HCT116 (cell line): ENCODE measurements around the gene TJP3. TPM values are rescaled to one million over a fixed set of nuclear protein-coding genes. Genes with fewer than 3 reads are reported as not detected.

Source experiments
- ATAC-seq: fragments of 200-7000 bp; cut with Tn5 transposase; 2 replicates; pipeline ENCODE4 v1.9.1; 2020; ENCODE audit warnings: mild to moderate bottlenecking, moderate library complexity
- Bru-seq: library from RNA; stranded (reverse); fragments of 400-500 nt; gene quantifications from one replicate; lab custom pipeline; 2021; lab: Mats Ljungman, UMichigan
- BruChase-seq, 2 experiments: library from RNA; stranded (reverse); fragments of 400-500 nt; gene quantifications; one replicate each; lab custom pipeline; 2021; lab: Mats Ljungman, UMichigan
- BruUV-seq: library from RNA; stranded (reverse); fragments of 400-500 nt; replicated peaks from 2 replicates; lab custom pipeline; 2021; lab: Mats Ljungman, UMichigan
- CTCF ChIA-PET: fragments of 300-600 bp; sonication (Branson Sonifier 250); formaldehyde crosslinking; loops from one replicate; lab custom pipeline; 2021; ENCODE audit warnings: antibody characterized with exemption; lab: Charles Lee
- POLR2A ChIA-PET: fragments of 300-600, 350-600 bp; sonication (Branson Sonifier 250); formaldehyde crosslinking; loops from one replicate; lab custom pipeline; 2021; ENCODE audit warnings: antibody characterized with exemption; lab: Charles Lee
- RAD21 ChIA-PET, 2 experiments: fragments of 300-600 bp; sonication (Branson Sonifier 250); formaldehyde crosslinking; loops; one replicate each; lab custom pipeline; 2023; ENCODE audit warnings: low total read pairs in 2 of 2; ENCODE audit not compliant: uncharacterized antibody in 2 of 2, unreplicated experiment in 2 of 2, low non-redundant PET in 1 of 2; lab: Charles Lee
- DNase-seq: peaks from one replicate; pipeline ENCODE4 v3.0.0-alpha.2; 2010; ENCODE audit warnings: low read depth, low spot score
- H2AFZ ChIP-seq: fragments of 200-600 bp; shearing (Covaris generic), sonication (generic); 2 replicates; pipeline ENCODE4 v1.6.1; 2017; ENCODE audit warnings: low read depth, mixed run types, mixed read lengths, antibody characterized with exemption, low read length; ENCODE audit not compliant: poor library complexity, severe bottlenecking
- H3K27ac ChIP-seq: 2 replicates; pipeline ENCODE4 v1.5.1; 2012; ENCODE audit warnings: low read depth, low read length
- H3K27me3 ChIP-seq: fragments of 200-600 bp; sonication (generic); 2 replicates; pipeline ENCODE4 v1.6.1; 2016; ENCODE audit warnings: mixed run types, low read length, mixed read lengths; ENCODE audit not compliant: insufficient read depth
- H3K36me3 ChIP-seq, 2 experiments: fragments of 200-500 bp in 1 of 2; fragments of 200-600 bp in 1 of 2; sonication (Bioruptor generic) in 1 of 2; sonication (generic) in 1 of 2; 2 replicates each; pipeline versions ENCODE4 v1.5.1 to v1.6.1; 2014 to 2016; ENCODE audit warnings: low read length in 2 of 2, inconsistent platforms in 1 of 2, mixed read lengths in 1 of 2, mixed run types in 1 of 2; ENCODE audit not compliant: insufficient read depth in 2 of 2, control insufficient read depth in 1 of 2
- H3K4me1 ChIP-seq, 2 experiments: fragments of 200-600 bp in 1 of 2; sonication (generic) in 1 of 2; 2 replicates each; pipeline versions ENCODE4 v1.5.1 to v1.6.1; 2012 to 2017; ENCODE audit warnings: low read length in 2 of 2, inconsistent platforms in 1 of 2, mild to moderate bottlenecking in 1 of 2, mixed read lengths in 1 of 2, mixed run types in 1 of 2, moderate library complexity in 1 of 2; ENCODE audit not compliant: insufficient read depth in 2 of 2, control insufficient read depth in 1 of 2
- H3K4me2 ChIP-seq: fragments of 200-600 bp; sonication (generic); 2 replicates; pipeline ENCODE4 v1.6.1; 2017; ENCODE audit warnings: mixed run types, low read length, mixed read lengths
- H3K4me3 ChIP-seq, 2 experiments: fragments of 200-600 bp in 1 of 2; sonication (generic) in 1 of 2; replicated peaks in 1 of 2; 2 replicates each; pipeline ENCODE4 v1.5.1; 2011 to 2016; ENCODE audit warnings: low read length in 2 of 2, control low read depth in 1 of 2, low read depth in 1 of 2, mild to moderate bottlenecking in 1 of 2, mixed read lengths in 1 of 2, mixed run types in 1 of 2
- H3K79me2 ChIP-seq: fragments of 200-600 bp; sonication (generic); 2 replicates; pipeline ENCODE4 v1.6.1; 2017; ENCODE audit warnings: mild to moderate bottlenecking, mixed run types, low read length, moderate library complexity, mixed read lengths; ENCODE audit not compliant: insufficient read depth
- H3K9ac ChIP-seq: fragments of 200-600 bp; sonication (generic); 2 replicates; pipeline ENCODE4 v1.6.1; 2016; ENCODE audit warnings: low read length, mixed read lengths
- H3K9me2 ChIP-seq: fragments of 200-600 bp; sonication (generic), shearing (Covaris generic); 2 replicates; pipeline ENCODE4 v1.6.1; 2017; ENCODE audit warnings: mixed run types, mild to moderate bottlenecking, moderate library complexity; ENCODE audit not compliant: insufficient read depth
- H3K9me3 ChIP-seq, 2 experiments: fragments of 200-500 bp in 1 of 2; fragments of 200-600 bp in 1 of 2; sonication (Bioruptor generic) in 1 of 2; sonication (generic) in 1 of 2; 2 replicates each; pipeline ENCODE4 v1.6.1; 2014 to 2017; ENCODE audit warnings: low read length in 2 of 2, mixed read lengths in 2 of 2, inconsistent platforms in 1 of 2, low read depth in 1 of 2, mild to moderate bottlenecking in 1 of 2, mixed run types in 1 of 2, moderate library complexity in 1 of 2; ENCODE audit not compliant: control insufficient read depth in 1 of 2, insufficient read depth in 1 of 2
- H4K20me1 ChIP-seq: fragments of 200-600 bp; sonication (generic), shearing (Covaris generic); 2 replicates; pipeline ENCODE4 v1.6.1; 2017; ENCODE audit warnings: mixed run types, mild to moderate bottlenecking, moderate library complexity; ENCODE audit not compliant: insufficient read depth
- ATF3 ChIP-seq: IDR thresholded peaks from 2 replicates; pipeline ENCODE4 v1.6.1; 2012
- CTCF ChIP-seq, 3 experiments: fragments of 200-600 bp in 1 of 3; sonication (generic) in 1 of 3; IDR thresholded peaks in 2 of 3; conservative IDR thresholded peaks in 1 of 3; 2 replicates each; pipeline ENCODE4 v1.5.1; 2012 to 2017; ENCODE audit warnings: low read depth in 2 of 3, low read length in 2 of 3, antibody characterized with exemption in 1 of 3, borderline replicate concordance in 1 of 3, control low read depth in 1 of 3, mild to moderate bottlenecking in 1 of 3, mixed read lengths in 1 of 3, mixed run types in 1 of 3, moderate library complexity in 1 of 3; ENCODE audit not compliant: insufficient read depth in 1 of 3
- EGR1 ChIP-seq: IDR thresholded peaks from 2 replicates; pipeline ENCODE4 v1.6.1; 2012; ENCODE audit warnings: low read depth
- ELF1 ChIP-seq: IDR thresholded peaks from 2 replicates; pipeline ENCODE4 v1.6.1; 2012; ENCODE audit warnings: low read depth, borderline replicate concordance
- EZH2 ChIP-seq: fragments of 200-600 bp; sonication (generic); IDR thresholded peaks from 2 replicates; pipeline ENCODE4 v1.6.1; 2017; ENCODE audit warnings: antibody characterized with exemption, mixed run types
- EZH2phosphoT487 ChIP-seq: fragments of 200-600 bp; IDR thresholded peaks from 2 replicates; pipeline ENCODE4 v1.6.1; 2018; ENCODE audit warnings: antibody characterized with exemption, borderline replicate concordance
- JUND ChIP-seq: IDR thresholded peaks from 2 replicates; pipeline ENCODE4 v1.6.1; 2012
- MAX ChIP-seq: IDR thresholded peaks from 2 replicates; pipeline ENCODE4 v1.6.1; 2012
- POLR2A ChIP-seq: IDR thresholded peaks from 2 replicates; pipeline ENCODE4 v1.7.0; 2011; ENCODE audit warnings: borderline replicate concordance; ENCODE audit not compliant: insufficient read depth, insufficient read length; ENCODE audit errors: extremely low read depth
- POLR2AphosphoS5 ChIP-seq: IDR thresholded peaks from 2 replicates; pipeline ENCODE4 v1.6.1; 2011; ENCODE audit warnings: mild to moderate bottlenecking, low read depth, low read length, moderate library complexity
- SIN3A ChIP-seq: IDR thresholded peaks from 2 replicates; pipeline ENCODE4 v1.6.1; 2012; ENCODE audit warnings: low read depth
- SP1 ChIP-seq: IDR thresholded peaks from 2 replicates; pipeline ENCODE4 v1.6.1; 2012; ENCODE audit warnings: low read depth
- SRF ChIP-seq: IDR thresholded peaks from 2 replicates; pipeline ENCODE4 v1.6.1; 2012; ENCODE audit warnings: low read depth
- TCF7L2 ChIP-seq: IDR thresholded peaks from 2 replicates; pipeline ENCODE4 v1.7.0; 2011; ENCODE audit warnings: borderline replicate concordance, inconsistent platforms; ENCODE audit not compliant: insufficient read depth, insufficient read length; ENCODE audit errors: extremely low read depth
- YY1 ChIP-seq: IDR thresholded peaks from 2 replicates; pipeline ENCODE4 v1.6.1; 2011; ENCODE audit warnings: low read length, low read depth, moderate library complexity, mild to moderate bottlenecking; ENCODE audit not compliant: insufficient replicate concordance; ENCODE audit errors: extremely low read depth
- ZBTB33 ChIP-seq: IDR thresholded peaks from 2 replicates; pipeline ENCODE4 v1.6.1; 2011; ENCODE audit warnings: mild to moderate bottlenecking, low read length, moderate library complexity; ENCODE audit not compliant: insufficient replicate concordance; ENCODE audit errors: extremely low read depth
- ZFX ChIP-seq: fragments of 450-650 bp; IDR thresholded peaks from 2 replicates; pipeline ENCODE4 v1.6.1; 2017
- ZNF274 ChIP-seq: fragments of 200-500 bp; sonication (Bioruptor generic); IDR thresholded peaks from 2 replicates; pipeline ENCODE4 v1.6.1; 2014; ENCODE audit warnings: mild to moderate bottlenecking, low read depth, low read length, inconsistent platforms
- intact Hi-C: fragments of 100-400 bp; cut with micrococcal nuclease; formaldehyde crosslinking; loops from 2 replicates; pipeline ENCODE4 v1.10.0; 2022
- long read RNA-seq: library from polyadenylated mRNA; unstranded; transcript quantifications from one replicate; pipeline ENCODE4 v2.0.0, GENCODE V29; 2021; ENCODE audit not compliant: unreplicated experiment
- polyA plus RNA-seq: library from polyadenylated mRNA; unstranded; fragments of >200 nt; gene quantifications from 2 replicates; pipeline ENCODE4 v1.2.1, GENCODE V29; 2012; ENCODE audit warnings: missing spikeins
- total RNA-seq: library from RNA; stranded (reverse); gene quantifications from one replicate; pipeline ENCODE4 v1.2.1, GENCODE V29; 2021; ENCODE audit not compliant: unreplicated experiment

Gene TJP3
- total RNA-seq = 69.6 TPM
- polyA plus RNA-seq = 90.9 and 95.6 TPM in 2 replicates
- Bru-seq, nascent RNA = percentile 47 among the genes with signal in this experiment
- percentile 56 among the genes with signal in this experiment for BruChase-seq, experiment 1, labeled RNA remaining after a 6-hour chase
- percentile 55 among the genes with signal in this experiment for BruChase-seq, experiment 2, labeled RNA remaining after a 2-hour chase
- long read RNA-seq, transcript TJP3-202 (21 exons, 3,350 nt) = minor isoform, 6 of 161 reads
- long read RNA-seq, transcript TJP3-207 (21 exons, 3,068 nt) = major isoform, 104 of 161 reads
- long read RNA-seq, partial matches to known transcripts = 30 of 161 reads
- long read RNA-seq, other reads (novel, unspliced or antisense) = 19 of 161 reads

GRCh38 chr19:3708207-3708931 lies at the start of gene TJP3:
Gene TJP3 (plus strand): TSS chr19:3708384. CDS start chr19:3728433, 20,049 bp downstream.
- POLR2A ChIA-PET = interaction anchor here (0.7 to 3.0 kb wide), 5 partner anchors 8 to 54 kb away, joined by 3 to 9 read pairs (median 7); partner anchors contain the start of genes MRPL54 and PIP5K1C

More at GRCh38 chr19:3708207-3708931, at the start of gene TJP3:
- H3K4me3 ChIP-seq = peak within 1 kb of the TSS; percentile 49 to 57
- peak within 1 kb of the TSS; percentile 92 for H3K4me2 ChIP-seq
- peaks cover 52 to 73% of the 10 kb centered on the region in 2 experiments for H3K4me1 ChIP-seq
- DNase-seq = peak; percentile 65
- H3K27me3 ChIP-seq = no peaks in the 10 kb centered on the region
- RAD21 ChIA-PET = interaction anchor here (0.7 to 1.9 kb wide), 3 partner anchors 12 to 55 kb away, joined by 3 to 7 read pairs (median 4); no protein-coding TSS in a partner anchor
- intact Hi-C loops = loop anchor here (10.0 kb wide), 1 partner anchor 356 kb away; the partner anchor contains the start of gene ZBTB7A
- no peaks in the 10 kb centered on the region for H3K36me3 ChIP-seq
- peak within 1 kb of the TSS; percentile 80 for H3K27ac ChIP-seq
- no peaks in the 10 kb centered on the region for H3K9me2 ChIP-seq
- TF ChIP-seq SIN3A = peak; percentile 37; the same call in 1 of the 2 replicates
- peak; percentile 88 for TF ChIP-seq EGR1
- no peak; the same call in 1 of the 2 replicates for TF ChIP-seq POLR2AphosphoS5
- TF ChIP-seq MAX = peak; percentile 32; the same call in 1 of the 2 replicates
- TF ChIP-seq ZFX = no peak
- TF ChIP-seq ATF3 = no peak
- TF ChIP-seq EZH2phosphoT487 = no peak
- TF ChIP-seq POLR2A = no peak
- TF ChIP-seq CTCF (IDR thresholded peaks at IDR 0.05 in 2 of 3, conservative IDR thresholded peaks at IDR 0.05 in 1 of 3; ENCODE audit: borderline replicate concordance in 1 of 3, insufficient read depth in 1 of 3, low read depth in 2 of 3, low read length in 2 of 3) = peak in 2 of 3 experiments; percentile 11 to 21; a peak in 1 of 6 replicates
- no peak for TF ChIP-seq ZNF274
- no peak for TF ChIP-seq ZBTB33
- no peak for TF ChIP-seq EZH2
- TF ChIP-seq JUND = no peak
- peak; percentile 85 for TF ChIP-seq TCF7L2
- TF ChIP-seq YY1 = peak; percentile 6
- no peak for TF ChIP-seq ELF1
- TF ChIP-seq SP1 = peak; percentile 63
- TF ChIP-seq SRF = no peak
- peak within 1 kb of the TSS; percentile 29 for H2AFZ ChIP-seq
- BruUV-seq = TSS peak; percentile 64
- ATAC-seq = peak; percentile 49
- peak within 1 kb of the TSS; percentile 47 for H3K9ac ChIP-seq
- no peaks in the 10 kb centered on the region for H4K20me1 ChIP-seq
- no peaks in the 10 kb centered on the region for H3K79me2 ChIP-seq
- CTCF ChIA-PET = interaction anchor here (0.7 to 2.9 kb wide), 7 partner anchors 10 to 424 kb away, joined by 3 to 12 read pairs (median 5); no protein-coding TSS in a partner anchor
- H3K9me3 ChIP-seq = no peaks in the 10 kb centered on the region
